ENCODE data around the gene HOMER3.

GRCh38 chr19:18960370-18960769 lies 19.4 kb upstream of the HOMER3 start:
- TF ChIP-seq REST (IDR thresholded peaks at IDR 0.05; ENCODE audit: insufficient read depth in 1 of 2, low read depth in 2 of 2, low read length in 1 of 2) (no peak), CTCF (IDR thresholded peaks at IDR 0.05) (no peak), SIN3A (IDR thresholded peaks at IDR 0.05; ENCODE audit: borderline replicate concordance, insufficient read depth, low read depth, low read length) (no peak)

All from Panc1 (cell line).